Dermis microvascular lymphatic vessel endothelial cell (primary cell): ENCODE measurements around the gene MRPS27. TPM values are rescaled to one million over a fixed set of nuclear protein-coding genes. Genes with fewer than 3 reads are reported as not detected.

Experiments used
- DNase-seq, 2 donors: peaks; one replicate each; pipeline versions ENCODE4 v3.0.0 to v3.0.0-alpha.2; 2010; ENCODE audit warnings: low read depth in 2 of 2
- total RNA-seq: library from RNA; depleted of rRNA; stranded (reverse); fragments of >200 nt; gene quantifications from 2 replicates; pipeline ENCODE4 v1.2.1, GENCODE V29; 2014

MRPS27 gene
- total RNA-seq, 1 donor from 2014 or later, result 82.3 TPM

DNA sequence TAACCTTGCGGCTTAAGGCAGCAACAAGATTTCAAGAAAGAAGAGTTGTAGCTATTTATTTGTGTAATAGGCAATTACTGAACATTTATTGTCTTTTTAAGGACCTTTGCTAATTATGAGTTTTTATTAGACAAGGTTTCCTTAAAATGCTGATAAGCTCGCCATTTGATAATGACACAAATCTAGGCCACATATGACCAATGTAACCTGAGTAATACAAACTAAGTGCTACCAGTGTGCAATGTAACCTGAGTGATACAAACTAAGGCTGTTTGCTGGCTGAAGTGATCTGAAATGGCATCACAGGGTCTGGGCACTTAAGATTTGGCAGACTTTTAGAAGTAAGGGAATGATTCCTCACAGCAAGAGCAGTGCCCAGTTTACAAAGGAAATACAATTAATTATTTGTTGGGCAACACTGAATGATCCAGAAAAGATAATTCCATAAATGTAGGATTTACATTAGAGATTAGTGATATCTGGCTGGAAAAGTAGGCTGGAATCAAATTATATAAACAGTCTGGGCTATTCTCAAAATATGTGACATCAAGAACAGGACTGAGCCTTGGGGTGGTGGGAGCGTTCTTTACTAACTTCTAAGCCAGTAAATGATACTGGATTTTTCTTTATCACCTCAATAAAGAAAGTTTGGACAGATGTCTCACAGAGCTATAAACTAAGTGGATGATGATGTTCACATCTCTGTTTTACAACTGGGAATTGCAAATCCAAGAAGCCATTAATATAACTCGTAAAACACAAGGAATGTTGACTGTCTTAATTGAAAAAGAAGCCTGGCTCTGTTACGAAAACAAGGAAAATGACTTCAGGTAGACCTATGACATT, 54.8 kb downstream of the MRPS27 start:
- no peak for DNase-seq

DNA sequence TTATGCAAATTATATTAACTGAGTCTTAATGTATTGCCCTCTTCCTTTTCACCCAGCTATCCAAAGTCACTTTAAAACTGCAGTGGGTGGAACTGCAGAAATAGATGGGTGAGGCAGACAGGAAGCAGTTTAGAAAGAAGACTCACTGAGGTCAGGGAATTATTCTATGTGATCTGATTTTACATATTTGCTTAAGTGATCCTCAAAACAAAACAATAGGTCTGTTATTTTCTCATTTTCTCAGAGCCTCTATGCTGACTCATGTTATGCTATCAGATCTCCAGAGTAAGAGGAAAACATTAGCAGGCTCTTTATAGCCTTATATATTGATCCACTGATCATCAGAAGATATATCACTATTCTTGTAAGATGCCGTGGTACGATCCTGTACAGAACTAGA, 63.5 kb downstream of the MRPS27 start:
- peak in 1 of 2 donors; percentile 67 for DNase-seq

DNA sequence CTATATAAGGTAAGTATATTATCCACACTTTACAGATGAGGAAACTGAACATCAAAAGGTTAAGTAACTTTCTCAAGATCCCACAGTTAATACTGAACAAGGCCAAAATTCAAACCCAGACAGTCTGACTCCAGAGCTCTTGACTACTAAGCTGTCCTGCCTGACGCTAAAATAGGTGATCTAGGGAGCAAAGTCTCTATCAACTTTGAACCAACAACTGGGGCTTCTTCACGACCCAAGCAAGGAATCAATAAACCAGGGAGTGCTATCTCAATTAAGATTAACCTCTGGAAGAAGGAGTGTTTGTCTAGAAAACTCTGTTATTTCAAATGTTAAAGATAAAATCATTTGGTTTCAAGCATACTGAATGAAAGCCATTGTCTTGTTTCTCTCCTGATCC, 64.4 kb downstream of the MRPS27 start:
- DNase-seq, result no peak

DNA sequence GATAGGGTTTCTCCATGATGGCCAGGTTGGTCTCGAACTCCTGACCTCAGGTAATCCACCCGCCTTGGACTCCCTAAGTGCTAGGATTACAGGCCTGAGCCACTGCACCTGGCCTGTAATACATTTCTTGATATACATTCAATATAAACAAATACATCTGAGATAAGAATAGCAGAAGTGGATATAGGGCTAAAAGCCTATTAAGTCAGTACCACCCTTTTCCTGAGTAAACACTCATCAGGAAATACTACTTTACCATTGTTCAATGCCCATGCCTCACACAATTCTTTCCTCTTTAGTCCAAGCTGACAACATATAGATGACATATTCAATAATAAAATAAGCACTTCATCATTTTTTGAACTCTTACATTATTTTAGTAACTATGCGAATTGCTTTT, 64.8 kb downstream of the MRPS27 start:
- peak in 1 of 2 donors; percentile 71 for DNase-seq

DNA sequence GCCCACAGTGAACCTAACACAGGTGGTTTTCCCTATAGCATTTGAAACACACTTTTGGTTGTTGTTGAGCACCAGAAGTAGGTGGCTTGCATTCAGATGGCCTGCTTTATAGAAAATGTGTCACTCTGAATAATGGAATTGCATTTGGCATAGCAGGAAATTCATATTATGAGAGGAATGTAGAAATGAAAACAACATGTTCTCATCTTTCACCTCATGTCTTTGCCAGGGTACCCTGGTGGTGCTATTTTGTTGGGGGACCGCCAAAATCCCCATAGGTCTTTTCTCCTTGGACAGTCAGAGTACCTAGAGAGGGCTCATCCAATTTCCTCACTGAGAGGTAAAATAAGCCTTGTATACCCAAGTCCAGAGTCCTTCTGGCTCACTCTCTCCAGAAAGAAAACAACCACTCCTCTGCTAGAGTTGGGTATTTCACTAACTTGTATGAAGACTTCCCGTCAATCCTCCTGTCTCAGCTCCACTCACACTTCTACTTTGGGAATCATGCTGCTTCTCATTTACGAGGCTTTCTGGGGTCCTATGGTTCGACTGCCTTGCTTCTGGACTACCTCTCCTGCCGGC, 67.4 kb downstream of the MRPS27 start:
- DNase-seq, result peak in 1 of 2 donors; percentile 71

DNA sequence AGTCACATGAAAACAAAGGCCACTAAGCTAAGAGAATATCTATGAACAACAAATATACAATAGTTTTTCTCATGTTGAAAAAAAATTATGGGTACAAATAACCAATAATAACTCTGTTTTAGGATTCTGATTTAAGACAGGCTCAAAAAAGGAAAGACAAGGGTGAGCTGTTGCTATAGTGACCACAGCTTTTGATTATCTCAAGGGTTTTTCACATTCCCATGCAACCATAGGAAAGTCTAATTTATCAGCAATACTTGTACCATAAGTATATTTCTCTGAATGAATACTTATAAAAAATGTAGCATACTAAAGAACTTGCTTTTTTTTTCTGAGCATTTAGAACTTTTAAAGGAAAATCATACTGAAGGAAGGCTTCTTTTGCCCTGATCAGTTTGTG, 68.0 kb downstream of the MRPS27 start:
- DNase-seq, result no peak

DNA sequence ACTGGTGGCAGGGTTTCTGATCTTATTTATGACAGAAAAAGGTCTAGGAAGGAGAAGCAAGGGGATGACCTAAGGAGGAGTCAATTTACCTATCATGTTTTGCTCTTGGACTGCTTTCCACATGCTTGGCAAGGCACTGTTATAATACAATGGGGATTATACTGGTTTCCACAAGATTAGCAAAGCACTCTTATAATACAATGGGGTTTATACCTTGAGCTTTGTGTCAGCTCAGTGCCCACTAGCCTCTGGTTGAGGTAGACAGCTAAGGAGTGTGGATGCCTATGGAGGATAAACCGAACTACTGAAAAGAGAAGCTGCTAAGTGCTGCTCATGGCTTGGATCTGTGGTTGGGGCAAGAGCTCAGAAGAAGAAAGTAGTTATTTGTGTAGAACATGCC, 68.7 kb downstream of the MRPS27 start:
- no peak for DNase-seq

DNA sequence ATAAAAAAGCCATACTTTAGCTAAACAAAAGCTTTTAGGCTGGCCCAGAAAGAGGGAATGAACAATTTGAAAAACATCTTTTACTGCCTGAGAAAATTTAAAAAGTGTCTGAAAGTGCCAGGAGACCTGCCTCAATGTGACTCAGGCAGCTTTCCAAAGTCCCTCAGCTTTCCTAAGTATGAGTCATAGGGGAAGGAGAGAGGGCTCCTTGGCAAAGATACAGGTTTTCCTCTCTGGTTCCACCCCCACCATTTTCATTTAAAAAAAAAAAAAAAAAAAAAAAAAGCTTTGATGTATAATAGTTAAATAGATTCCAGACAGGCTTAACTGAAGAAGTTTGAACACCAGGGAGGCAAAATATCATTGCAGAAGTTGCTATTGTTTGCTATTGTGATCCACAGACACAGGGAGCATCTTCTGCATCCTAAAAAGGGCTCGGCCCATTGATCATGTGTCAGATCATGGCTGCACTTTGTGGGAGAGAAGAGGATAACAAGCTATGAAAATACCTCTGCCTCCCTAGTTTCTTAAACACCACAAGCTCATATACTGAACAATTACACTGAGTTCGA, 71.5 kb downstream of the MRPS27 start:
- peak; percentile 58 to 95 for DNase-seq

DNA sequence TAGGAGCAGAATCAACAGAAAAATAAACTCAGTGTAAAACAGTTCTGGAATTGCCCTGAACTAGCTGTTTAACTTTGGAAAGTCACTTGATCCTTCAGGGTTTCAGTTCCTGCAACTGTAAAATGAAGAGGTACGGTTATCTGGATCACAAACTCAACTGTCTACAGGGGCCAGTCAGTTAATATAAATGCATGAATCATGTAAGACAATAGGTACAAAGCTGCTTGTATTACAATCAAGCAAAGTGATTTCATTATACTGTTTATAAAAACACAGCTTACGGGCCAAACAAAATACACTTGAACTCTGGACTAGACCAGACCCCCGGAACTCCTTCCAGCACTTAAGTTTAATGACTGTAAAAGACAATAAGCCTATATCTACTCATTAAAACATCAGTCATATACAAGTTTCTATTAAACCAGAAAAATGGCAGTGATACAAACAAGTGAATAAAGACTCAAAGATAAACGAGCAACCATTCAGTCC, 73.0 kb downstream of the MRPS27 start:
- DNase-seq, result peak in 1 of 2 donors; percentile 89

DNA sequence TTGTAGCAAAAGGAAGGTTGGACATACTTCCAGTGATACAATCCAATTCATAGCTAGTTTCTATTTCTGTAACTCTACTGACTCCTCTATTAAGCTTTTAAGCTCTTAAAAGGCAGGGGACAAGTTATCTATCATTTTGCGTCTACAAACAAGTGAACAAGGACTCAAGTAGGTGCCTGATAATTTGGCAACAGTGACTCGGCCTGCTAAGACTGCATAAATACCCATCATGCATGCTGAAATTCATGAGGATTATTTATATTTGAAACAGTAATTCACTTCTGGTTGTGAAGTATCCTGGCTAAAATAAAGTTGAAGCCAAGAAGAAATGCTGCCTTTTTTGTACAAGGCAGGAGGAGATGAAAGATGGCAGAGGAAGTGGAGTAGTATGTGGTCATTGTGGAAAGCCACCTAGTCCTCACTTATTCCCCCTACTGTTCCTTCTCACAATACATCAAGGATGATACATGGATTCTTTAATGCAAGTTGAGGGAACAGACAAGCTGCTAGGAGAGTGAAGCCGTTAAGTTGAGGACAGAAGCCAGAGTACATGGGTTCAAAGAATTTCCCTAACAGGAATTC, 74.0 kb downstream of the MRPS27 start:
- peak in 1 of 2 donors; percentile 41 for DNase-seq

DNA sequence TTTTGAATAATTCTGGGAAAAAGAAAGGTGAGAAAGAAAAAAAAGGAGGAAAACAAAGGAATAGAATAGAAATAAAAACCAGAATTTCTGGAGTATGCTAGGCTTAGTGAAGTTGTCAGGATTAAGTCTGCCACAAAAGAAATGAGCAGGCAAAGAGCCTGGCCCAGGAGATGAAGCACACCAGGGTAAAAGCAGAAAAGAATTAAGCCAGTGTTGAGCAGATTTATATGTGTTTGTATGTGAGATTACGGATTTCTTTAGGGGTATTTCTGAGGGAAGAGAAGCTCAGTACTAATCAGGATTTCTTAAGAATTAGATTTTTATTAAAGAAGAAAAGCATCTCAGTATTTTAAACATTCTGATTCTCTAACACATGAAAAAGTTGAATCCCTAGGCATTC, 74.5 kb downstream of the MRPS27 start:
- DNase-seq, result no peak

DNA sequence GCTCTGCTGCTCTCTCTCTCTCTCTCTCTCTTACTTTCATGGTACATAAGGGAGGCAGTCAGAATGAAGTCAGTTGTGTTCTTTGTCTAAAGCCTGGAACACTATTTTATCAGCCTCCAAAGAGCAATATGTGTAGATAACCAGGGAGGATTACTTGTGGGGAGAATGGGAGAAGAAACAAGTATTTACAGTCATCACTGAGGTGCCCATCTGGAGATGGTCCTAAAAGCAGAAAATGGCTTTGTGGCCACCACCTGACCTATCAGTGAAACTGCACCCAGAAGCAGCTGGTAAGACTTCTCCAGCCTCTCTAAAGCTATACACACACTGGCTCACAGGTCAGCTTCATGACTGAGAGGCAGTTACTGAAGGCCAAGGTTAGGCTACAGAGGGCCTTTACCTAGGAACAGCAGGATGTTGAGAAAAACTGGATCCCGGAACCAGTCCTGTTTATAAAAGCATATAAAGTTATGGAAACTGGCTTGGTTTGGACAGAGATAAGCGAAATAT, 75.1 kb downstream of the MRPS27 start:
- peak; percentile 68 to 85 for DNase-seq

DNA sequence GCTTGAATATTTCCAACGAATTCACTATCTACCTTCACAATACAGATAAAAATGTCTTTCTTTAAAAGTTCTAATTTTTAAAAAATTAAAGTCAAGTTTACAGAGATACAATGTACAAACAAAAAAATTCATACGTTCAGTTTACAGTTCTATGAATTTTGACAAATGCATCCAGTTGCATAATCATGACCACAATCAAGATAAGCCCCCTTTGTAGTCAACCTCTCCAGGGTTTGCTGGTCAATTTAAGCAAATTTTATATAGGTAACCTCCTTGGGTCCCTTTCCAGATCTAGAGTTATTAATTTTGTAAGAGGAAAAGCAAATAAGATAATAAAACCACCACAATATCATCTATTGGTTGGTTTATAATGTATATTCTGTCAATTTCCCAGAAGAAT, 76.3 kb downstream of the MRPS27 start:
- DNase-seq, result no peak

DNA sequence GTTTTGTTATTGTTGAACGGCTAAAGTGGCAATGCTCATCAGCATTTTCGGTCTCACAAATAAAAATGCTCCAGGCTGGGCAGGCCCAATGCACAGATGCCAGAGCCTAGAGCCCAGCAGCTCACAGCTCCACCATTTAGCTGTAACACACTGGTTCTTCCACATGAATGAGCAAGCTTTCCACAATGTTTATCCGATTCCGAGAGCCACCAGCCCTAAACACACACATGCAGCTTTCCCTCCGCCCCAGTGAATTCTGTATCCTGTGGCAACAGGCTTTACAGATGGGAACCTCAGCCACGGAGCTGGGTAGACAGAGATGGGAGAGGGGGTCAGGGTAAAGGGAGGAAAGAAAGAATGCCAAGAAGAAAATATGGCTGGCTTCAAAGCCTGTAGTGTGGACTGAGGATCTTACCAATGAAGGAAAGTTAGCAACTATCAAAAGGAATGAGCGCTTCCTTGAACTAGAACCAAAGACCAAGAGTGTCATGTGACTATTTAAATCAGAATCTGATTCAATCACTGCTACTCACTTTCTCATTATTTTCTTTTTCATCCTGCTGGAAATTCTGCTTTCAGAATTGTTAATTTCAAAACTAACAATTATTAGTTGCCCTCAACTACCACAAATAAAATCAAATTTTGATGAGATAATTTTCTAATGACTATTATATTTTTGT, 77.1 kb downstream of the MRPS27 start:
- DNase-seq, result no peak

DNA sequence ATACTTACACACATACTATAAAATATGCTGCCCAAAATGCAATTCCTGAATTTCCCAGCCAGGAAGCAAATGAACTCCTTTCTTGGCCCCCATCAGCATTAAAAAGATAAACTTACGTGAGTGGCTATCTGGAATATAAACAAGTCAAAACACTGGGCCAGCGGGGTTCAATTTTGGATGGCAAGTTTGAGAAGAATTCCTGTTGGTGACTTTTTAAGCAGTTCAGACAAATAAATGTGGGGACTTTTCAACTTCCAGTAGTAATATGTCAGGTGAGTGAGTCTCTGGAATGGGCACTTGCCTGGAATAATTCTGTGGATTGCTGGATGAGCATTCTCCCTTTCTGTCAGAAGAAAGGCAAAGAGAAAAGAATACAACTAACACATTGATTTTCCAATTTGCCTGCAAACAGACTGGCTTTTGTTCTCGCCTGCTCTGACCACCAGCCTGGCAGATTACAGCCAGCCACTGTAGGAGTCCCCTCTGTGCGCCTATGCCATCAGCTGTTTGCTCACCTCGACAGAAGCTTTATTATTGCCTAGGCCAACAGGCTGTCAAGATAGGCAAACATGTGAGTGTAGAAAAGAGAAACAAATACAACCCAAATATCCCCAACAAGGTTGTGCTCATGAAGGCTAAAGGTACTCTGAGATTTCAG, 78.6 kb downstream of the MRPS27 start:
- no peak for DNase-seq

DNA sequence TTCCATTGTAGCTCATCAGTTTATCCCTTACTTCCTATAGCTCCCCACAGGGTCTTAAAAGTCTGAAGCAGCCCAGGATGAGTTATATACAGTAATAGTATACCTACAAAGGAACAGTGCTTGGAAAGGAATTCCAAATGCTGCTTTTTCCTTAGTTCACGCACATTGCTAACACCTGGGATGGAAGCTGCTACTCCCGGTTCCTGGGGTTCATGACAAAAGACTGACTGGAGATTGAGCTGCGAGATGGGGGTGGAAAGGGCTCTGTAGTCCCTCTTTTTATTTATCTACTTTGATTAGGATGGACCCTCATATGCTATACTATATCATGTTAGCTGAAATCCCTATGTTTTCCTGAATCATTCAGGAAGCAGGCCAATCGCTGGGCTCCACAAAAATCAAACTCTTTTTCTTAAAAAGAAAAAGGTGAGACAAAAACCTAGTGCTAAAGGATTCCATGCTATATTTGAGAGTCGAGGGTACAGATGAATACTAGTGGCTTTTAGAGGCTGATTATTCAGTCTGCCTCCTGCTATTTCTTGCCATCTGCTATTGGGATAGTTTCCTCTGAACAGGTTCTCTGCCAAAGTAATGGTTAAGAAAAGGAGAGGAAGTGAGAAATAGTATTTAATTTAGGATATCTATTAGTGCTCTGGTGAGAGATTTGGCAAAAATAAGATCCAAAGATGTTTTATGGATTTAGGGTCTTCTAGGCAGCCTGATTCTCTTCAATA, 81.2 kb downstream of the MRPS27 start:
- DNase-seq, result no peak

DNA sequence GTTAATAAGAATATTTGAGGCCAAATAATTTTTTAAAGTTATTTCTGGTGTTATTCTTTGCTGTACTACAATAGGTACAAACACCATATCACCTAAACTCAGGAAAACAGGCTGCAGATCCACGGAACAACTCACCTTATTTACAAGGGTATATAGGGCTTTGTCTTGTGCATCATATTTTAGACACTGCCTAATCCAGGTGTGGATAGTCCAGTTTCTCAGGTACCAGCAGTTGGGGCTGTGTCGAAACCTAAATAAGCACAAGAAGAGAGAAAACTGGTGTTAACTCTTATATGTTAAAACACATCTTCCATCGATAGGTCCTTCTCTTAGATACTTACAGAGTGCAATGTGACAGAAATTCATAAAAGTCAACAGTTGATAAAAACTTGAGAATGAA, 82.2 kb downstream of the MRPS27 start:
- no peak for DNase-seq

DNA sequence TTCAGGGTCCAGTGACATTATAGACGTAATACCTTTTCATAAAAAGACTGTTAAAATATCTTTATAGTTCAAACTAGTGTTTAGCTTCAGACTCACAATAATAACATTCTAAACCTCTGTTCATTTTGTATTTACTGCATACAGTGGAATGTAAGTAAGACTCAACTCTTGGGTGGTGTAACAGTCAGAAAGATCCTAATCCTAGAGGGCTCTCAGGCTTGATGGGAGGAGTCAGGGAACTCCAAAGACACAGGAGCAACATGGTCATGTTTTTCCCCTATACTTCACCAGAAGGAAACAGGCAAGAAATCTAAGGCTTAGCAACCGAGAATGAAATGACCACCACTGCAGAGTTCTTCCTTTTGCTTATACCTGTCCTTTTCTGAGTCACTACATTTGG, 82.6 kb downstream of the MRPS27 start:
- no peak for DNase-seq

DNA sequence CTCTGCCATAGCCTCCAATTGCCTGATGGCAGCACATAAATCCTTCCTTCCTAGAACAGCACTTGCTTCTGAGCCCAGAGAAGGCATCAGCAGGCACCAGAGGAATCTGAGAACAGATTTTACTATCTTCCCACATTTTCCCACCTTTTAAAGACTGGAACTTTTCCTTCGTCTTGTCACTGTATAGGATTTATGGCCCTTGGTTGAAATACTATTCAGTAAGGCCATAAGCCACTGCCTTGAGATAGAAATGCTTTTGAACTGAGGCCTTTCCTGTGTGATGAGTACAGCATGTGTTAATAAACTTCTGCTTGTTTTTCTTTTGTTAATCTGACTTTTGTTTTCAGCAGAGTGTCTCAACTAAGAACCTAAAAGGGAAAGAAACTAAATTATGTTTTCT, 84.3 kb downstream of the MRPS27 start:
- DNase-seq, result peak in 1 of 2 donors; percentile 78

DNA sequence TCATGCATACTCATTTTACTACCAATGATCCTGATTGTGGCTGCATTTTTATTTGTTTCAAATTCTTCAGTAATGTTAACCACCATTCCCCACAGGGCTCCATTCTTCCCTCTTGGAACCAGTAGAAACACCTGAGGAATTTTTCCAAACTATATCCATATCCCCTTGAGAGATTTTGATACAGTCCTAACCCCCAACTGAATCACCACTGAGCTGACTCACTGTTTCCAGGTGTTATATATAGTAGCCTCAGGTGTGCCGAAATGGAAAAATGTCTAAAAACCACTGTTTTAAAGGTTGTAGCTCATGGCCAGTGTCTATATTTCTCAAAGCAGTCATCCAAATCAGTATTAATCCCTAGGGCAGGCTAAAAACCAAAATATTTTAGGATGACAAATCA, 85.2 kb downstream of the MRPS27 start:
- DNase-seq, result no peak
